Activated CD8-positive, alpha-beta T cell treated with anti-CD3 and anti-CD28 coated beads for 36 hours (primary cell): ENCODE results near the gene HTR2B. TPM values are rescaled to one million over a fixed set of nuclear protein-coding genes. Genes with fewer than 3 reads are reported as not detected.
"Not testable (repeated sequence)": the region's sequence is repeated elsewhere in the genome, so short reads cannot be mapped to it uniquely, and the experiment has no call there.

Experiments
- ATAC-seq: fragments of 200-7000 bp; cut with Tn5 transposase; one replicate; pipeline ENCODE4 v1.10.0; 2021; ENCODE audit warnings: mild to moderate bottlenecking, moderate library complexity
- CTCF ChIA-PET: fragments of 350-600 bp; sonication (Branson Sonifier 250); formaldehyde crosslinking; loops from one replicate; lab custom pipeline; 2021; ENCODE audit warnings: antibody characterized with exemption; lab: Charles Lee
- POLR2A ChIA-PET: fragments of 350-600 bp; sonication (Branson Sonifier 250); formaldehyde crosslinking; loops from one replicate; lab custom pipeline; 2021; ENCODE audit warnings: antibody characterized with exemption; lab: Charles Lee
- DNase-seq: peaks from one replicate; pipeline ENCODE4 v3.0.0-alpha.2; 2020
- H3K27ac Mint-ChIP-seq: one replicate; pipeline ENCODE4 v1.8.0; 2021; ENCODE audit warnings: mild to moderate bottlenecking, mixed read lengths
- H3K27me3 Mint-ChIP-seq: one replicate; pipeline ENCODE4 v1.8.0; 2021; ENCODE audit warnings: mixed read lengths
- H3K36me3 Mint-ChIP-seq: one replicate; pipeline ENCODE4 v1.8.0; 2021; ENCODE audit warnings: low read depth, mixed read lengths
- H3K4me1 Mint-ChIP-seq: one replicate; pipeline ENCODE4 v1.8.0; 2021; ENCODE audit warnings: low read depth, mixed read lengths
- H3K4me3 Mint-ChIP-seq: one replicate; pipeline ENCODE4 v1.8.0; 2021; ENCODE audit warnings: mild to moderate bottlenecking, moderate library complexity, mixed read lengths
- H3K9me3 Mint-ChIP-seq: one replicate; pipeline ENCODE4 v1.8.0; 2021; ENCODE audit warnings: mixed read lengths
- intact Hi-C: fragments of 100-400 bp; cut with micrococcal nuclease; formaldehyde crosslinking; loops from one replicate; pipeline ENCODE4 v1.10.0; 2022
- total RNA-seq, 2 experiments: library from RNA; stranded (reverse); gene quantifications; one replicate each; pipeline ENCODE4 v1.2.3, GENCODE V29; 2021
- TF ChIP-seq, protein P1 (sequence below): fragments of 200-600 bp; IDR thresholded peaks from one replicate; pipeline ENCODE4 v1.8.0; 2022; ENCODE audit warnings: antibody characterized with exemption, mild to moderate bottlenecking

Gene HTR2B
- total RNA-seq, 2 experiments from 2014 or later: not detected

DNA sequence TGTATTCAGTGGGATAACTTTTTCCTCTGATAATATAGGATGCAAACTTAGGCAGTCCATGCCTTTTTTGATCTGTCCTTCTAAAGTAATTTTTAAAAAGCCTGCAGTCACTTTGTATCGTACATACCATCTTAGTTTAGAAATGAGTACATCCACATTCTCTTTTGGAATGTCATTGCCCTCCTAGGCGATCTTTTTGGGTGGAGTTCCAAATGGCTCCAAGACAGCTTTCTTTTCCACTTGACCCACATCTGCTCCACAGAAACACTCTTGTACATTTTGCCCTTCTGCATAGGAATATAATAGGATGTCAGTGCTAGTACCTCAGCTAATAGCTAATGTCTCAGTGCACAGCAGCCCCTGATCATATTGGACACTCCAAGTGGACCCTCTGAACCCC lies 21.8 kb upstream of the HTR2B start:
- DNase-seq (no peak), ATAC-seq (no peak)
- Mint-ChIP-seq H3K9me3 (no peaks in the 10 kb centered on the region), H3K27ac (no peak overlapping the region), H3K4me1 (no peaks in the 10 kb centered on the region), H3K27me3 (no peaks in the 10 kb centered on the region), H3K4me3 (no peak overlapping the region), H3K36me3 (peaks cover 27% of the 10 kb centered on the region)
- TF ChIP-seq, protein P1, sequence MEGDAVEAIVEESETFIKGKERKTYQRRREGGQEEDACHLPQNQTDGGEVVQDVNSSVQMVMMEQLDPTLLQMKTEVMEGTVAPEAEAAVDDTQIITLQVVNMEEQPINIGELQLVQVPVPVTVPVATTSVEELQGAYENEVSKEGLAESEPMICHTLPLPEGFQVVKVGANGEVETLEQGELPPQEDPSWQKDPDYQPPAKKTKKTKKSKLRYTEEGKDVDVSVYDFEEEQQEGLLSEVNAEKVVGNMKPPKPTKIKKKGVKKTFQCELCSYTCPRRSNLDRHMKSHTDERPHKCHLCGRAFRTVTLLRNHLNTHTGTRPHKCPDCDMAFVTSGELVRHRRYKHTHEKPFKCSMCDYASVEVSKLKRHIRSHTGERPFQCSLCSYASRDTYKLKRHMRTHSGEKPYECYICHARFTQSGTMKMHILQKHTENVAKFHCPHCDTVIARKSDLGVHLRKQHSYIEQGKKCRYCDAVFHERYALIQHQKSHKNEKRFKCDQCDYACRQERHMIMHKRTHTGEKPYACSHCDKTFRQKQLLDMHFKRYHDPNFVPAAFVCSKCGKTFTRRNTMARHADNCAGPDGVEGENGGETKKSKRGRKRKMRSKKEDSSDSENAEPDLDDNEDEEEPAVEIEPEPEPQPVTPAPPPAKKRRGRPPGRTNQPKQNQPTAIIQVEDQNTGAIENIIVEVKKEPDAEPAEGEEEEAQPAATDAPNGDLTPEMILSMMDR: no peak
- ChIA-PET POLR2A (no interaction called here), CTCF (no interaction called here)
- intact Hi-C loops: no loop called here

DNA sequence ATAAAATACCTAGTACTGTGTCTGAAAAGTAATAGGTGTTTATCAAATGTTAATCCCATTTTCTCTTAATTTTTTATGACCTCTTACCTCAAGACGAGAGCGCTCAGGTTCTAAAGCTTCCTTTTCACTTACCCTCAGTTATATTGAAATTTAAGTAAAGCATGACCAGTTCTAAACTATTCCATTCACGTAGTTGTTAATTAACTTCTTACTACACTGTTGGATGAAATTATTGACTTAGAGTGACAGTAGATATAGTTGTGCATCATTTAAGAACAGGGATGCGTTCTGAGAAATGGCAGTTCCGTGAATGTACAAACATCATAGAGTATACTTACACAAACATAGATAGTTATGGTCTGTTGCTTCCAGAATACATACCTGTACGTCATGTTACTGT lies 20.1 kb upstream of the HTR2B start:
- DNase-seq (no peak), ATAC-seq (no peak)
- ChIA-PET CTCF (no interaction called here), POLR2A (no interaction called here)
- H3K4me1 Mint-ChIP-seq: no peaks in the 10 kb centered on the region
- intact Hi-C loops: no loop called here
- peaks cover 27% of the 10 kb centered on the region for H3K36me3 Mint-ChIP-seq
- no peak overlapping the region for H3K4me3 Mint-ChIP-seq
- H3K9me3 Mint-ChIP-seq: no peaks in the 10 kb centered on the region
- H3K27me3 Mint-ChIP-seq: no peaks in the 10 kb centered on the region
- TF ChIP-seq, protein P1: no peak
- H3K27ac Mint-ChIP-seq: no peak overlapping the region

DNA sequence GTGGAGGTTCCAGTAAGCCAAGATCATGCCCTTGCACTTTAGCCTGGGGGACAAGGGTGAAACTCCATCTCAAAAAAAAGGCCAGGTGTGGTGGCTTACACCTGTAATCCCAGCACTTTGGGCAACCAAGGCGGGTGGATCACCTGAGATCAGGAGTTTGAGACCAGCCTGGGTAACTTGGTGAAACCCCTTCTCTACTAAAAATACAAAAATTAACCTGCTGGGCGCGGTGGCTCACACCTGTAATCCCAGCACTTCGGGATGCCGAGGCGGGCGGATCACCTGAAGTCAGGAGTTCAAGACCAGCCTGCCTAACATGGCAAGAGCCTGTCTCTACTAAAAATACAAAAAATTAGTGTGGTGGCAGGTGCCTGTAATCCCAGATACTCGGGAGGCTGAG lies 16.0 kb upstream of the HTR2B start:
- not testable (repeated sequence) for H3K4me1 Mint-ChIP-seq

DNA sequence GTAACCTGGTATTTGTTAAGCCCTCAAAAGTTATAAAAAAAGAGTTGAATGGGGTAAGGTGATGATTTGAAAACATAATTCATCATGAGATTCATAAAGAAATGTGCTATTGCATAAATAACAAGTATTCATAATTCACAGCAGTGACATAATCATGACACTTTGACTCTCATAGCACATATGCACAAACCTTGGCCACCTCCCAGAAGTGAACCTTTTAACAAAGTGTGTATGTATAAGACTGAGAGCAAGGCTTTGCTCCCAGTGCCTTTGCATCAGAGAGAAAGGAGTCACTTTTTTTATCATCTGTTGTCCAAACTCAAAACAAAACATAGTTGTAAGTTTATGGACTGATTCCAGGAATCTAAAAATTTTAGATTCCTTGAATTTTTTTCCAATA lies 15.0 kb upstream of the HTR2B start:
- Mint-ChIP-seq H3K27ac (no peak overlapping the region), H3K36me3 (peaks cover 7% of the 10 kb centered on the region), H3K27me3 (no peaks in the 10 kb centered on the region), H3K4me1 (no peaks in the 10 kb centered on the region), H3K9me3 (no peaks in the 10 kb centered on the region), H3K4me3 (no peak overlapping the region)
- intact Hi-C loops: no loop called here
- TF ChIP-seq, protein P1: no peak
- POLR2A ChIA-PET: no interaction called here
- no peak for DNase-seq
- no peak for ATAC-seq
- CTCF ChIA-PET: no interaction called here

More for the DNA sequence above, 16.0 kb upstream of the HTR2B start:
- POLR2A ChIA-PET, ATAC-seq, H3K27ac Mint-ChIP-seq, DNase-seq, intact Hi-C loops, H3K4me3 Mint-ChIP-seq, CTCF ChIA-PET, H3K27me3 Mint-ChIP-seq, H3K9me3 Mint-ChIP-seq: not testable (repeated sequence)
- peaks cover 12% of the 10 kb centered on the region for H3K36me3 Mint-ChIP-seq

DNA sequence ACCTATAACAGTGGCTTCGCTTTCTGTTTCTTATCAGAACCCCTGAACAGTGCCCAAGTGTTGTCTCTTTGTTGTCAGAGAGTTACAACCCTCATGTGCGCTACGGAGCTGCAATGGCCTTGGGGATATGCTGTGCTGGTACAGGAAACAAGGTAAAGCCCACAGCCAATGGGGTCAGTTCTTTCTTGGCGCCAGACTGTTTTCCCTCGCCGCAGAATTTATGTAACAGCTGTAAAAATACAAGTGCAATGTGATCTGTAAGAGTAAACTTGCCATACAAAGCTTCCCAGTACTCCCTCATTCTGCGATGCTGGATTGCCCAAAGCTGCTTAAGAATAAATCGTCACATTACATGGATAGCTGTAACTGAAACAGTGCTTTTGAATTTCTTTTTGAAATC lies 13.9 kb upstream of the HTR2B start:
- Mint-ChIP-seq H3K27ac (no peak overlapping the region), H3K36me3 (peaks cover 4% of the 10 kb centered on the region), H3K27me3 (no peaks in the 10 kb centered on the region), H3K4me1 (no peaks in the 10 kb centered on the region), H3K9me3 (no peaks in the 10 kb centered on the region), H3K4me3 (no peak overlapping the region)
- TF ChIP-seq, protein P1: no peak
- ATAC-seq (no peak), DNase-seq (no peak)
- intact Hi-C loops: no loop called here
- ChIA-PET POLR2A (no interaction called here), CTCF (no interaction called here)
